B cell (primary cell): ENCODE measurements around the gene ZNF175. TPM values are rescaled to one million over a fixed set of nuclear protein-coding genes. Genes with fewer than 3 reads are reported as not detected.

Source experiments
- ATAC-seq: fragments of 200-7000 bp; cut with Tn5 transposase; one replicate; pipeline ENCODE4 v1.10.0; 2021; ENCODE audit warnings: low read depth, mild to moderate bottlenecking, moderate number of reproducible peaks, moderate library complexity
- CTCF ChIA-PET: fragments of 350-600 bp; sonication (Branson Sonifier 250); formaldehyde crosslinking; loops from one replicate; lab custom pipeline; 2021; ENCODE audit warnings: antibody characterized with exemption, inconsistent platforms; lab: Charles Lee
- POLR2A ChIA-PET: fragments of 350-600 bp; sonication (Branson Sonifier 250); formaldehyde crosslinking; loops from one replicate; lab custom pipeline; 2021; ENCODE audit warnings: antibody characterized with exemption; lab: Charles Lee
- DNase-seq: peaks from one replicate; pipeline ENCODE4 v3.0.0; 2013
- H2AFZ ChIP-seq: 2 replicates; pipeline ENCODE4 v1.6.1; 2012; ENCODE audit warnings: mild to moderate bottlenecking, low read depth, low read length; ENCODE audit not compliant: insufficient read depth, poor library complexity, severe bottlenecking
- H3K27ac ChIP-seq, 2 donors: 1 replicate in 1 of 2; 2 replicates in 1 of 2; pipeline ENCODE4 v1.5.1; 2012 to 2013; ENCODE audit warnings: low read length in 2 of 2, mild to moderate bottlenecking in 2 of 2, moderate library complexity in 1 of 2
- H3K27me3 ChIP-seq, 4 experiments: fragments of 200-600 bp in 1 of 4; sonication (generic) in 1 of 4; replicated peaks in 1 of 4; 1 replicate in 2 of 4; 2 replicates in 2 of 4; pipeline versions ENCODE4 v1.6.1 to v1.7.0; 2013 to 2016; ENCODE audit warnings: low read length in 3 of 4, mild to moderate bottlenecking in 2 of 4, mixed read lengths in 1 of 4, moderate library complexity in 1 of 4; ENCODE audit not compliant: insufficient read depth in 4 of 4, control insufficient read depth in 3 of 4; ENCODE audit errors: control extremely low read depth in 1 of 4
- H3K36me3 ChIP-seq, 2 experiments: replicated peaks in 1 of 2; 1 replicate in 1 of 2; 2 replicates in 1 of 2; pipeline versions ENCODE4 v1.6.1 to v1.7.1; 2013; ENCODE audit warnings: low read length in 1 of 2; ENCODE audit not compliant: insufficient read depth in 2 of 2, control insufficient read depth in 1 of 2; ENCODE audit errors: control extremely low read depth in 1 of 2, extremely low read depth in 1 of 2
- H3K4me1 ChIP-seq, 2 donors: fragments of 200-600 bp in 1 of 2; sonication (generic) in 1 of 2; 1 replicate in 1 of 2; 2 replicates in 1 of 2; pipeline versions ENCODE4 v1.5.1 to v1.6.1; 2013 to 2017; ENCODE audit warnings: low read length in 2 of 2; ENCODE audit not compliant: control insufficient read depth in 2 of 2, insufficient read depth in 2 of 2
- H3K4me2 ChIP-seq: replicated peaks from 2 replicates; pipeline ENCODE3; 2012; ENCODE audit warnings: mild to moderate bottlenecking, low read depth, low read length; ENCODE audit not compliant: poor library complexity, severe bottlenecking
- H3K4me3 ChIP-seq, 5 experiments: fragments of 200-600 bp in 1 of 5; sonication (generic) in 1 of 5; 1 replicate in 3 of 5; 2 replicates in 2 of 5; pipeline versions ENCODE4 v1.5.1 to v1.7.0; 2011 to 2016; ENCODE audit warnings: low read length in 4 of 5, mild to moderate bottlenecking in 4 of 5, low read depth in 2 of 5, control low read depth in 1 of 5, moderate library complexity in 1 of 5; ENCODE audit not compliant: insufficient read depth in 1 of 5; ENCODE audit errors: control extremely low read depth in 1 of 5, extremely low read depth in 1 of 5
- H3K79me2 ChIP-seq: fragments of 200-600 bp; sonication (generic); one replicate; pipeline ENCODE4 v1.6.0; 2016; ENCODE audit warnings: low read length; ENCODE audit not compliant: control insufficient read depth, insufficient read depth
- H3K9ac ChIP-seq: fragments of 200-600 bp; sonication (generic); 2 replicates; pipeline ENCODE4 v1.6.1; 2017; ENCODE audit warnings: mild to moderate bottlenecking, low read length, moderate library complexity
- H3K9me3 ChIP-seq, 3 donors: one replicate each; pipeline versions ENCODE4 v1.6.1 to v1.7.1; 2013; ENCODE audit warnings: low read length in 2 of 3; ENCODE audit not compliant: control insufficient read depth in 2 of 3, insufficient read depth in 1 of 3; ENCODE audit errors: control extremely low read depth in 1 of 3
- H4K20me1 ChIP-seq: 2 replicates; pipeline ENCODE4 v1.6.0; 2012; ENCODE audit warnings: mild to moderate bottlenecking, low read length; ENCODE audit not compliant: insufficient read depth, control insufficient read depth, poor library complexity, severe bottlenecking
- H3K27ac Mint-ChIP-seq: one replicate; pipeline ENCODE4 v1.8.0; 2021; ENCODE audit warnings: mixed read lengths
- H3K27me3 Mint-ChIP-seq: one replicate; pipeline ENCODE4 v1.8.0; 2021; ENCODE audit warnings: mixed read lengths
- H3K4me1 Mint-ChIP-seq: one replicate; pipeline ENCODE4 v1.8.0; 2021; ENCODE audit warnings: mixed read lengths
- H3K4me3 Mint-ChIP-seq: one replicate; pipeline ENCODE4 v1.8.0; 2021; ENCODE audit warnings: mixed read lengths
- H3K9me3 Mint-ChIP-seq: one replicate; pipeline ENCODE4 v1.8.0; 2022; ENCODE audit warnings: mixed read lengths; ENCODE audit not compliant: insufficient read depth
- EZH2 ChIP-seq: IDR thresholded peaks from 2 replicates; pipeline ENCODE4 v1.6.1; 2012; ENCODE audit warnings: borderline replicate concordance, low read depth, mild to moderate bottlenecking, moderate library complexity, low read length; ENCODE audit not compliant: insufficient read depth, poor library complexity, severe bottlenecking
- WGBS: methylation state at CpG from one replicate; pipeline ENCODE4 v1.1.5; 2013; ENCODE audit warnings: missing lambda C conversion rate; ENCODE audit not compliant: insufficient coverage; 5-methylcytosine and 5-hydroxymethylcytosine counted together
- intact Hi-C: fragments of 100-400 bp; cut with micrococcal nuclease; formaldehyde crosslinking; loops from one replicate; pipeline ENCODE4 v1.10.0; 2022
- polyA plus RNA-seq: library from polyadenylated mRNA; depleted of rRNA; stranded (reverse); fragments of >200 nt; gene quantifications from 2 replicates; pipeline ENCODE4 v1.2.3, GENCODE V29; 2012
- total RNA-seq, 2 donors: library from RNA; stranded (reverse); fragments of 120-200 nt in 1 of 2; gene quantifications; 1 replicate in 1 of 2; 2 replicates in 1 of 2; pipeline versions ENCODE4 v1.2.3 to v1.2.4, GENCODE V29; 2013 to 2022
- TF ChIP-seq, protein P1 (sequence below): fragments of 200-600 bp; IDR thresholded peaks from one replicate; pipeline ENCODE4 v1.8.0; 2022; ENCODE audit warnings: antibody characterized with exemption, mild to moderate bottlenecking

Gene ZNF175
- total and polyA plus RNA-seq, 2 donors (not counting 1 experiment from before 2014, with no cell fraction given): 4.6 to 31.3 TPM

- Histone ChIP-seq H4K20me1 (peaks cover 3% of the 10 kb centered on the region), H3K79me2 (peaks cover 20% of the 10 kb centered on the region), H3K4me2 (peak overlapping the region; percentile 78), H3K4me3 (peak overlapping the region in 4 of 5 experiments; percentile 37 to 61 (median 54)), H3K27me3 (peaks cover 0 to 6% (median 0%) of the 10 kb centered on the region in 4 experiments), H3K9me3 (peaks cover 0 to 18% (median 0%) of the 10 kb centered on the region in 3 donors), H3K4me1 (peaks cover 45 to 51% of the 10 kb centered on the region in 2 donors), H3K9ac (peak overlapping the region; percentile 71), H2AFZ (no peak overlapping the region), H3K36me3 (peaks cover 0 to 4% of the 10 kb centered on the region in 2 experiments), H3K27ac (peak overlapping the region; percentile 29 to 49)
- Mint-ChIP-seq H3K27me3 (no peaks in the 10 kb centered on the region), H3K4me3 (peak overlapping the region; percentile 92), H3K4me1 (peaks cover 59% of the 10 kb centered on the region), H3K27ac (peak overlapping the region; percentile 95), H3K9me3 (no peaks in the 10 kb centered on the region)
- WGBS: 84% methylated on average over 14 of the region's 20 CpGs
- TF ChIP-seq, protein P1, sequence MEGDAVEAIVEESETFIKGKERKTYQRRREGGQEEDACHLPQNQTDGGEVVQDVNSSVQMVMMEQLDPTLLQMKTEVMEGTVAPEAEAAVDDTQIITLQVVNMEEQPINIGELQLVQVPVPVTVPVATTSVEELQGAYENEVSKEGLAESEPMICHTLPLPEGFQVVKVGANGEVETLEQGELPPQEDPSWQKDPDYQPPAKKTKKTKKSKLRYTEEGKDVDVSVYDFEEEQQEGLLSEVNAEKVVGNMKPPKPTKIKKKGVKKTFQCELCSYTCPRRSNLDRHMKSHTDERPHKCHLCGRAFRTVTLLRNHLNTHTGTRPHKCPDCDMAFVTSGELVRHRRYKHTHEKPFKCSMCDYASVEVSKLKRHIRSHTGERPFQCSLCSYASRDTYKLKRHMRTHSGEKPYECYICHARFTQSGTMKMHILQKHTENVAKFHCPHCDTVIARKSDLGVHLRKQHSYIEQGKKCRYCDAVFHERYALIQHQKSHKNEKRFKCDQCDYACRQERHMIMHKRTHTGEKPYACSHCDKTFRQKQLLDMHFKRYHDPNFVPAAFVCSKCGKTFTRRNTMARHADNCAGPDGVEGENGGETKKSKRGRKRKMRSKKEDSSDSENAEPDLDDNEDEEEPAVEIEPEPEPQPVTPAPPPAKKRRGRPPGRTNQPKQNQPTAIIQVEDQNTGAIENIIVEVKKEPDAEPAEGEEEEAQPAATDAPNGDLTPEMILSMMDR: no peak
- TF ChIP-seq EZH2: no peak
- ChIA-PET CTCF (interaction anchor here (0.9 to 2.7 kb wide), 11 partner anchors 12 to 130 kb away, joined by 3 to 18 read pairs (median 4); partner anchors contain the start of gene ZNF175), POLR2A (interaction anchor here (1.1 to 1.3 kb wide), 2 partner anchors 55 to 185 kb away, joined by 4 to 9 read pairs; partner anchors contain the start of gene SIGLEC10)
- peak; percentile 40 for DNase-seq
- no peak for ATAC-seq
- intact Hi-C loops: no loop called here
Observed at GRCh38 chr19:51602189-51602854, 31.2 kb downstream of the ZNF175 start.
